Regular cardiac myocyte (primary cell): ENCODE measurements around the gene PDZRN3. TPM values are rescaled to one million over a fixed set of nuclear protein-coding genes. Genes with fewer than 3 reads are reported as not detected.

Source experiments
- total RNA-seq: library from RNA; depleted of rRNA; stranded (reverse); fragments of >200 nt; gene quantifications from 2 replicates; pipeline ENCODE4 v1.2.3, GENCODE V29; 2014

The PDZRN3 gene
- total RNA-seq = 24.9 and 32.7 TPM in 2 replicates

GRCh38 chr3:73624821-73625665 lies at the start of gene PDZRN3:
TSS of gene PDZRN3 (minus strand) at chr3:73624941.

